Activated CD8-positive, alpha-beta memory T cell treated with anti-CD3 and anti-CD28 coated beads, Interleukin-2, amount 50 U/mL, for 1 hour (primary cell): ENCODE results near the gene NTM.

Experiments
- DNase-seq: peaks from one replicate; pipeline ENCODE4 v3.0.0-alpha.2; 2020; ENCODE audit errors: extremely low read depth

The NTM gene

DNA sequence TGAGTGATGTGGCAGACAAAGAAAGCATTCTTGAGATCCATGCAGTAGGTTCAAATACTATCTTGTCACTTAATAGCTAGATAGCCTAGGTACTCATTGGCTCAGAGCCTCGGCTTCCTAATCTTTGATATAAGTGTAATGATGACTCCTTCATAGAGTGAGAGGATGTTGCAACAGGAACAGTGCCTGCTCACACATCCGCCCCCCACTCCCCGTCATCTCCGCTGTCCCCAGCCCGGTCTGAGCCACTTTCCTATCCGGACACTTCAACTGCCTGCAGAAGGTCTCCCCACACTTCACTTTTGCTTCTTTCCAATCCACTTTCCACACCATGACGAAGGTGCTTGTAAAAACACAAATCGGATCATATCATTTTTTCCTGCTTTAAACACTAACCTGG lies 128.8 kb downstream of the NTM start:
- no peak for DNase-seq

DNA sequence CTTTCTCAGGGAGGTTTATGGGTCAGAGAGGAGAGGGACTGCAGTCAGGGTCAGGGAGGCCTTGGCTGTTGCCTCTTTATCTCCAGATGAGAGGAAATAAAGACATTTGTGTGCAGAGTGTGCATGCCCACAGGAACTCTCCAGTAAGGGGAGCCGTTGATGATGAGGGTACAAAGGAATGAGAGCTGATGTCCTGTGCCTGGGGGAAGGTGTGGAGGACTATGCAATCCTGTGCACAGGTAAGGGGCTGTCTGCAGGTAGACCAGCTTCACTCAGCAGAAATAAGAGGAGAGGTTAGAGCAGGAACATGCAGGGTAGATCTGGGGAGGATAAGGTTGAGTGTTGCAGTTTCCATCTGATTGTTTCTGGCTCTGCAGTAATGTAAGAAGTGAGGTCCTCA lies 132.6 kb downstream of the NTM start:
- DNase-seq: no peak

DNA sequence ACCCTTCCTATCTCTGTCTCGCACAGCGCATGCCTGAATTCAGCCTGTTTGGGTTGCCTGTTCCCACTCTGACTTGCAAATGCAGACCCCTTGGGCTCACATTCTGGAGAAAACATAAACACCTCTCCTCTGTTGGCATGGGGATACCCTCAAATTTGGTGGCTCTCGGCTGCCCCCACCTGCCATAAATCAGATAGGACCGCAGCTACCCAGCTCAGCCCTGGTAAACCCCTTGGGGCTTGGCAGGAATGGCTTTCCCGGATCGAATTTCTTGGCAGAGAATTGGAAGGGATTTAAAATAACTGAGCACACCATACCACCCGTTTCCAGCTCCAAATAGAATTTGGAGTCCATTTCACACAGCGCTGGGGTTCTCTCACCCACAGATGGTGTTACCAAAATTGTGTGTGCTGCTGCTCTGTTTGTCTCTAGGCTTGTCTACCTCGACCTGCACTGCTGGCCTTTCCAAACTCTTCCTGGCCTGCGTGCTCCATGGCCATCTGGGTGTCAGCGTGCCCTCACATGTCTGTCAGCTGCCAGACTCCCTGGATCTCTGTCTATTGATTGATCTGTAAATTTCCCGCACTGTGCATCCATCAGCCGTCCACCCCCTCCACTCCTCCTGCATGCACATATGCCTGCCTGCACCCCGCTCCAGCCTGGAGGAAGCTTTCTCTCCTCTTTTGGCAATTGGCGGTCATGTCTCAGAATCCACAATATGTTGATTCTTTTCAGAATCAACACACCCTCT lies 134.0 kb downstream of the NTM start:
- DNase-seq: no peak

DNA sequence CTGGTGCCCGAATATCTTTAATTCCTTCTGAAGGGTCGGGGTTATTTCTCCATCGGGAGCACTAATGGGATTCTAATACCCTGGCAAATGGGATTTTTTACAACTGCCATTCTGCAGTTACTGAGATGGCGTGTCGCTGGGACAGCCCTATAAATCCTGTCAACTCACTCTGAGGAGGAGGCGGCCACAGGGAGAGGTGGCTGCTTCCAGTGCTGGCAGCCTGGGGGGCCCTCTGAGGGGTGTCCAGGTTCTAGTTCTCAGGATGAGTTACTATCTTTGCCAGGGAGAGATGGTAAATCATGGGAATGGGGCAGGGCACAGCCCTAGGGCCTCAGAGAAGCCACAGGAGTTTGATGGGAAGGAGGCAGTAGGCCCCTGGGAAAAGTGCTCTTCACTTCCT lies 135.9 kb downstream of the NTM start:
- DNase-seq: no peak

- DNase-seq: no peak
Observed at GRCh38 chr11:131510662-131511061, 140.2 kb downstream of the NTM start.

- no peak for DNase-seq
Observed at GRCh38 chr11:131511794-131512193, 141.4 kb downstream of the NTM start.

DNA sequence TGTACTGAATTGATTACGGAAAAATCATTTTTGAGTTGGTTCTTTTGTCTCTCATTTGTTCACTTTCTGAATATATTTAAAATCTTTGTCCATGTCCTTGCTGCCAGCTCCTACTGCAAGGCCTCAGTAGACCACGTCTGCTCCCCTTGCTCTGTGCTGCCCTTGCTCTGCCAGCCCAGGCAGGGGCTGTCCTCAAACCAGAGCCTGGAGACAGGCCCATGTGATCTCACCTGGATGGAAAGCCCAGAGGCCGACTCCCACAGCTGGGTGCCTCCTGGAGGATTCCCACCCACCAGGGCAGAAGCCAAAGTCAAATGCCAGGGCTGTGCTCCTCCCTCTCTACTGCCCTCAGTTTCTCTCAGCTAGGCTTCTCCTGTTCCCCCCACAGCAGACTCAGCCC lies 141.8 kb downstream of the NTM start:
- DNase-seq: no peak

GRCh38 chr11:131514062-131514461 lies 143.6 kb downstream of the NTM start:
- no peak for DNase-seq

GRCh38 chr11:131518305-131518838 lies 148.0 kb downstream of the NTM start:
- DNase-seq: no peak

DNA sequence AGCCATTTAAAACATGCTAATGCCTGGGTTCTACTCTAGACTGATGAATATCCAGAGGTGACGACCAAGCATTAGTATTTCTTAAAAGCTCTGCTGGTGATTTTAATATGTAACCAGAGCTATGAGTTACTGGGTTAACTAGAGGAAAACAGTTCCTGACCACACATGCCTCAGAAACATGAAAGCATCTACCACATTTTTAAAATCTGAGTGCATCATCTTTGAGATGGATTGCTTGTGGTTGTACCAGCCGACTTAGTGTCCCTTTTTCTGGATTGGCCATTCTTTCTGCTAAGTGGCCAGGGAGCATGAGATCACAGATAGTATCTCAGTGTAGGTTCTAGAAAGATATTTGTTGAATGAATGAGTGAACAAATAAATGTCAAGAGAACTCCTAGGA lies 152.4 kb downstream of the NTM start:
- no peak for DNase-seq

DNA sequence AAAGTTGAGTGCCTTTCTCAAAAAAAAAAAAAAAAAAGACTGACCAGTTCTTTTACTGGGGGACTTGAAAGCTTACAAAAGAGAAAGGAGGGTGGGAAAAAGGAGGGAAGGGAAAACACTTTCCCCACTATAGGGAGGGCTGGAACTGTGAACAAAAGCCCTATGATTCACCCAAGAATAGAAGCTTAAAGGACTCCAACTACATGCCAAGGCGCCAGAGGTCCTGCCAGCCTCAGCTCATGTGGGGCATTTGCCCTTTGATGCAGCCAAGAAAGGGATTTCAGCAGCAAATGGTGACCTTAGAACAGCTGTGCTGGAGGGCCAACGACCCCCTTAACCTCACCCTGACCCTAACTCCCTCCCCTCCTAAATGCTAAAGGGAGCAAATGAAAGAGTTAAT lies 160.0 kb downstream of the NTM start:
- no peak for DNase-seq

GRCh38 chr11:131533149-131533548 lies 162.7 kb downstream of the NTM start:
- DNase-seq: no peak

DNA sequence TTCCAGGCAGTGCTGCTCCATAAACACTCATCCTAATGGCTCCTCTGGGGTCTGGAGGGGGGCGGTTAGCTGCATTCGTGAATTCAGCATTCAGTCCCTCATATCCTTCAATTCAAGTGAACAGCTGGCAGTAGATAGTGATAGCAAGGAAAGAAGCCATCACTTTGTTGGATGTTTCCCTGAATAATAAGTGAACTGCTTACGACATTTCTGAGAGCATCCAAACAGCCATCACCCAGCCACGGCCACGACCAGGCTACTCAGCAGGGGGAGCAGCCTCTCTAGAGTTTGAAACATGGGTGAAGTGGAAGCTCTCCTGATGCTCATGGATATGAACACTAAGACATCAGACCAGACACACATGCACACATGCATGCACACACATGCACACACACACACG lies 163.6 kb downstream of the NTM start:
- no peak for DNase-seq

- no peak for DNase-seq
Observed at GRCh38 chr11:131534611-131535010, 164.2 kb downstream of the NTM start.

DNA sequence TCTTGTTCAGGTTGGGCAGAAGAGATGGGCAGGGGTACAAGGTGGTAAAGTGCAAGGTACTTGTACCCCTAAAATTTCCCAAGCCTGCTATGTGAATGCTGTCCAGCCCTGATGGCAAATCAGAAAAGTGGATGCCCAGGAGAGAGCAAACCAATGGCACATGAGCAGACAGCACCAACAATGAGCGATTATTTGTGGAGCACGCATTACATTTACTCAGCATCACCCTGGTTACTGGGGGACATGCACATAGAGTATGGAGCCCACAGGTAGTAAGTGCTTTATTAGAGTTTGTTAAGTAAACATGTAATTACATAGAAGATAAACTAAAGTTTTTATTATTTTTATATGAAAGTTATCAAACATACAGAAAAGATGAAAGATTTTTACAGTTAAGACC lies 165.7 kb downstream of the NTM start:
- no peak for DNase-seq

DNA sequence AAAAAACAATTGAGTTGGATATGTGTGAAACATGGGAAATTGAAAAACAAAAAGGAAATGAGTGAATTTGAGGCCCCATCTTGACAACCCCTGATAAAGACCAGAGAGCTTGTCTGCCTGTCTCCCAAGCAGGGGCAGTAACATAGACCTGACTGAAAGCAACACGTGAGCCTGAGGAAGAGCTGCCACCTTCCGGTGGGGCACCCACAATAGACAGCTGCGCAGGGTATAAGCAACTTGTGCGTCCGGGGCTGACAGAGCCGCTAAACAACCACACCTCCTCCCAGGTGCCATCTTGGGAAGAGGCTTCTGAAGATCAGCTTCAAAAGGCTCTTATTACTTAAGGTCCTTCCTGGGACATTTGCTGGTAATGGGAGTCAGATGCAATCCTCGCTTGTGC lies 166.8 kb downstream of the NTM start:
- no peak for DNase-seq

DNA sequence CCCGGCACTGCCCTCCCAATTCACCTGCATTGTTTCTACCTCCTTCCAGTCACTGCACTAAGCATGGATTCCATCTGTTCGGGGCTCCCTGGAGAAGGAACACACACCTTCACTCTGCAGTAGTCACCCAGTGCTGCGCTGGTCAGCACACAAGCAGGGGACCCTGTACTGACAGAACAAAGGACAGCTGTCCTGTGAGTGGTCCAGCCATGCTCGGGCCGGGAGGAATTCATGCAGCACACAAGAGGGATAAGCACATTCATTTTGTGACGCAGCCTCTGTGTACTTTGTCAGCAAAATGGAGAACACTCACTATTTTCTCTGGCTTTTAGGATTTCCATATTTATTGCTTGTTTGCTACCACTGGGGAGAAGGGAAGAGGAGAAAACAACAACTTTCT lies 167.3 kb downstream of the NTM start:
- no peak for DNase-seq

GRCh38 chr11:131538322-131538721 lies 167.9 kb downstream of the NTM start:
- DNase-seq: no peak

DNA sequence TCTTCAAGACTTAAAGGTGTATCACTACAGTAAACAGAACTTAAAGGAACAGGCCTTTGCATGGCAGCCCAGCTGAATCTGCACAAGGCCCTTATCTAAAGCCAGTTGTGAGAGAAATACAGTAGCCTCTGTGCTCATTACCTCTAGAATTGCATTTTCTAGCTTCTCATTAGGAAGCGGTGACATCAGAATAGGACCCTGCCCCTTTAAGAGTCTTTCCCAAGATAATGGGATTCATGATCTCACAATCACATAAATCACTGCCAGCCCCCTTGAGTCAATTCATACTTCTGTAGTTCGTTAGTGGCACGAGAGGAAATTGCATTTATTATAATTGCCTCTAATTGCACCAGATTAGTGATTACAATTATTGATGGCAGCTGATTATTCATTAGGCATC lies 170.3 kb downstream of the NTM start:
- no peak for DNase-seq

DNA sequence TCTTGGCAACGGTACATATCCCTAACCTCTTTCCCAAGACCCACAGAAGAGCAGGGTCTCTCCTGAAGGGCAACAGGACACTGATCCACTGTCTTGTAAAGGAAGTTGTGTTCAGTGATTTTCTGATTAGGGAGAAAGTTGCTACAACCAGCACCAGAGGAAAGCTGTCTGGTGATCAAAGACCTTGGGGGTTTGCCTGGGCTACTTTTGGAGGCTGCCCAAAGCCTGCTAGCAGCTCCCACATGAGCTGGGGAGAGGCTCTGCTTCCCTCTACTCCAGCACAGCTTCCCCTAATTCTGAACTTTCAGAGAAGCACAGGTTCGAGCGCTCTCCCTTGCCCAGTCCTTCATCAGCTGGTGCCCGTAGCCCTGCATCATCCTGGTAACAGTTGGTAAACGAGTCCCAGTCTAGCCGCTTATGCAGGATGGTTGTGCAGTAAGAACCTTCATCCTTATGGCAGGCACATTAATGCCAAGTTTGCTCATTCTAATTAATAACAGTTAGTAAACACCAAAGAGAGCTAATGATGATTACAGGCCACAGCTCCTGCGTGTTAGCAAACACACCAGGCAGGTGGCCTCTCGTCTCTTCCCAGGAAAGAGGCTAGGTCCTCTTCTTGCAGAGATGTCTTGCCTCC lies 173.1 kb downstream of the NTM start:
- no peak for DNase-seq

- DNase-seq: no peak
Observed at GRCh38 chr11:131544591-131544990, 174.2 kb downstream of the NTM start.

DNA sequence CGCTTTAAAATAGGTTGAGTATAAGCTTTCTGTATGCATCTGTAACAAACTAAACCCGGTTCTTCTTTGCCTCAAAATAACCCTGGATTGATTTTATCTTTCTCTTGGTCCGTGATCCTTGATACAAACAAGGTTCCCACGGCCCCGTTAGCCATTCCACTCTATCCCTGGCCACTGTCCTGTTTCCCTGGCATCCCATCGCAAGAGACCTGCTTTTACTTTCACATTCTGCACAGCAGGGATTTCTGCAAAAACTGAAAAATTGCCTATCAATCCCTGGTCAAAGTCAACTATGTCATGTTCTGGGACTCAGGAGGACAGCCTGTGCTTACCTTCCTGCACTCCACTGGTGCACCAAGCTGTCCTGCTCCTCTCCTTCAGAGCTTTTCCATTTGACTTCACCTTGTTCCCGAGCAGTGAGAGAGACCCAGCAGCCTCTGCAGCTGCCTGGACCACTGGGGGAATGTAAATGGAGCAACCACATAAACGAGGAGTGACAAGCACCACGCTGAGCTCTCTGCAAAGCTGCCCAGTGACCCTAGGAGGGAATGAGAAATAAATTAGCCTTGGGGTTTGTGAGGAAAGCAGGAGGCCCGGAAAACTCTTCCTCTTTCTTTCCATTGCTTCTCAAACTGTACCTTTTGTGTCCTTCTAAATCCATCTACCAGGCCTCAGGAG lies 175.9 kb downstream of the NTM start:
- no peak for DNase-seq

DNA sequence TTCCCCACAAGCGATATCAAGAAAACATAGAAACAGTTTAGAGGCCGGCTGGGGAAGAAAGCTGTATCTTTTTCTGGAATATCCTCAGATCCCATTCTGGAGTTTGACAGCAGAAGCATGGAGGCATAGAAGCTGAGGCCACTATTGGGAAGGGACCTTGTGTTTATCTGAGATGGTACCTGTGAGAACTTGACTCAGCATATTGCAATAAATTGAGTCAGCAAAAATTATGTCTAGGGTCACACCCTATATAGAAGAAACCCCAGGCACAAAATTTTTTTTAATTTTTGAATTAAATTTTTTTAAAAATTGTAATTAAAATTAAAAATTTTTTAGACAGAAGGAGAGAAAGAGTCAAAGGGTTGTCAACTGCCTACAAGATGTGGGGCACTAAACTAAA lies 178.7 kb downstream of the NTM start:
- no peak for DNase-seq
